WTC11 (cell line): ENCODE results near the gene HHIP. TPM values are rescaled to one million over a fixed set of nuclear protein-coding genes. Genes with fewer than 3 reads are reported as not detected.

ENCODE experiments used
- ATAC-seq: fragments of 200-7000 bp; cut with Tn5 transposase; 2 replicates; pipeline ENCODE4 v1.10.0; 2021; ENCODE audit warnings: mild to moderate bottlenecking, moderate library complexity
- CTCF ChIA-PET: fragments of 300-600 bp; sonication (Branson Sonifier 250); formaldehyde crosslinking; loops from one replicate; lab custom pipeline; 2021; ENCODE audit warnings: antibody characterized with exemption; lab: Charles Lee
- POLR2A ChIA-PET: fragments of 350-600 bp; sonication (Branson Sonifier 250); formaldehyde crosslinking; loops from one replicate; lab custom pipeline; 2021; ENCODE audit warnings: antibody characterized with exemption; lab: Charles Lee
- DNase-seq: peaks from one replicate; pipeline ENCODE4 v3.0.0; 2021; ENCODE audit warnings: low spot score
- H3K27ac Mint-ChIP-seq: 2 replicates; pipeline ENCODE4 v1.8.0; 2021; ENCODE audit warnings: mixed read lengths
- H3K27me3 Mint-ChIP-seq: 2 replicates; pipeline ENCODE4 v1.8.0; 2021; ENCODE audit warnings: low read depth, mild to moderate bottlenecking, moderate library complexity, mixed read lengths
- H3K36me3 Mint-ChIP-seq: 2 replicates; pipeline ENCODE4 v1.8.0; 2021; ENCODE audit warnings: mixed read lengths
- H3K4me1 Mint-ChIP-seq: 2 replicates; pipeline ENCODE4 v1.8.0; 2022; ENCODE audit warnings: mixed read lengths
- H3K4me3 Mint-ChIP-seq: 2 replicates; pipeline ENCODE4 v1.8.0; 2021; ENCODE audit warnings: mild to moderate bottlenecking, moderate library complexity, mixed read lengths
- H3K9me3 Mint-ChIP-seq: 2 replicates; pipeline ENCODE4 v1.8.0; 2021; ENCODE audit warnings: mixed read lengths
- ATF1 ChIP-seq: sonication (generic); formaldehyde crosslinking; IDR thresholded peaks from 2 replicates; pipeline ENCODE4 v1.8.1; 2023; ENCODE audit warnings: mild to moderate bottlenecking, moderate library complexity, missing genetic modification reagents
- ATF2 ChIP-seq: sonication (generic); formaldehyde crosslinking; IDR thresholded peaks from 2 replicates; pipeline ENCODE4 v1.8.1; 2022; ENCODE audit warnings: low read depth, missing genetic modification reagents, borderline replicate concordance
- ATF3 ChIP-seq: sonication (generic); formaldehyde crosslinking; conservative IDR thresholded peaks from 2 replicates; pipeline ENCODE4 v1.8.1; 2022; ENCODE audit warnings: mild to moderate bottlenecking, missing genetic modification reagents
- ERG ChIP-seq: fragments of 250-450 bp; sonication (Bioruptor Pico); IDR thresholded peaks from 2 replicates; pipeline ENCODE4 v1.8.0; 2021; ENCODE audit warnings: mild to moderate bottlenecking
- FOXJ3 ChIP-seq: sonication (generic); formaldehyde crosslinking; IDR thresholded peaks from 2 replicates; pipeline ENCODE4 v1.9.0; 2021; ENCODE audit warnings: missing genetic modification reagents, mild to moderate bottlenecking, borderline replicate concordance
- FOXK1 ChIP-seq: sonication (generic); formaldehyde crosslinking; IDR thresholded peaks from 2 replicates; pipeline ENCODE4 v1.8.0; 2022; ENCODE audit warnings: mild to moderate bottlenecking, moderate library complexity, missing genetic modification reagents
- FOXP1 ChIP-seq: sonication (generic); formaldehyde crosslinking; IDR thresholded peaks from 2 replicates; pipeline ENCODE4 v1.8.0; 2022; ENCODE audit warnings: missing genetic modification reagents, mild to moderate bottlenecking, moderate library complexity, borderline replicate concordance
- HMGA2 ChIP-seq: fragments of 250-450 bp; sonication (Bioruptor Pico); IDR thresholded peaks from 2 replicates; pipeline ENCODE4 v1.4.0; 2021; ENCODE audit warnings: mild to moderate bottlenecking, moderate library complexity
- IRF1 ChIP-seq: sonication (generic); formaldehyde crosslinking; IDR thresholded peaks from 2 replicates; pipeline ENCODE4 v1.8.0; 2023; ENCODE audit warnings: missing genetic modification reagents
- MAX ChIP-seq: sonication (generic); formaldehyde crosslinking; IDR thresholded peaks from 2 replicates; pipeline ENCODE4 v1.8.0; 2022; ENCODE audit warnings: mild to moderate bottlenecking, missing genetic modification reagents
- MXD4 ChIP-seq: fragments of 250-450 bp; sonication (Bioruptor Pico); IDR thresholded peaks from 2 replicates; pipeline ENCODE4 v1.8.0; 2021; ENCODE audit warnings: mild to moderate bottlenecking, moderate library complexity, borderline replicate concordance
- NFE2L1 ChIP-seq: sonication (generic); formaldehyde crosslinking; IDR thresholded peaks from 2 replicates; pipeline ENCODE4 v1.8.1; 2023; ENCODE audit warnings: missing genetic modification reagents
- NR1H2 ChIP-seq: sonication (generic); formaldehyde crosslinking; IDR thresholded peaks from 2 replicates; pipeline ENCODE4 v1.9.0; 2021; ENCODE audit warnings: mild to moderate bottlenecking, moderate library complexity, missing genetic modification reagents
- NR2C2 ChIP-seq: sonication (generic); formaldehyde crosslinking; IDR thresholded peaks from 2 replicates; pipeline ENCODE4 v1.8.0; 2022; ENCODE audit warnings: mild to moderate bottlenecking, missing genetic modification reagents
- NR3C1 ChIP-seq: sonication (generic); formaldehyde crosslinking; conservative IDR thresholded peaks from 2 replicates; pipeline ENCODE4 v1.8.1; 2023; ENCODE audit warnings: low read depth, mild to moderate bottlenecking, missing genetic modification reagents
- PRDM15 ChIP-seq: sonication (generic); formaldehyde crosslinking; IDR thresholded peaks from 2 replicates; pipeline ENCODE4 v1.8.0; 2022; ENCODE audit warnings: missing genetic modification reagents
- RELA ChIP-seq: sonication (generic); formaldehyde crosslinking; IDR thresholded peaks from 2 replicates; pipeline ENCODE4 v1.8.1; 2022; ENCODE audit warnings: missing genetic modification reagents, mild to moderate bottlenecking, borderline replicate concordance
- RORB ChIP-seq: fragments of 250-450 bp; sonication (Bioruptor Pico); IDR thresholded peaks from 2 replicates; pipeline ENCODE4 v1.9.0; 2021; ENCODE audit warnings: mild to moderate bottlenecking
- SMAD3 ChIP-seq: sonication (generic); formaldehyde crosslinking; IDR thresholded peaks from 2 replicates; pipeline ENCODE4 v1.8.0; 2022; ENCODE audit warnings: missing genetic modification reagents, mild to moderate bottlenecking, borderline replicate concordance
- SOX15 ChIP-seq: fragments of 250-450 bp; sonication (Bioruptor Pico); IDR thresholded peaks from 2 replicates; pipeline ENCODE4 v1.9.0; 2021; ENCODE audit warnings: mild to moderate bottlenecking
- TP53 ChIP-seq: sonication (generic); formaldehyde crosslinking; IDR thresholded peaks from 2 replicates; pipeline ENCODE4 v1.8.1; 2023; ENCODE audit warnings: mild to moderate bottlenecking, missing genetic modification reagents
- ZBTB21 ChIP-seq: sonication (generic); formaldehyde crosslinking; IDR thresholded peaks from 2 replicates; pipeline ENCODE4 v1.8.1; 2023; ENCODE audit warnings: mild to moderate bottlenecking, missing genetic modification reagents, borderline replicate concordance
- ZNF232 ChIP-seq: sonication (generic); formaldehyde crosslinking; IDR thresholded peaks from 2 replicates; pipeline ENCODE4 v1.8.0; 2022; ENCODE audit warnings: mild to moderate bottlenecking, missing genetic modification reagents
- ZNF263 ChIP-seq: sonication (generic); formaldehyde crosslinking; IDR thresholded peaks from 2 replicates; pipeline ENCODE4 v1.8.1; 2022; ENCODE audit warnings: low read depth, mild to moderate bottlenecking, moderate library complexity, missing genetic modification reagents
- ZNF396 ChIP-seq: fragments of 250-450 bp; sonication (Bioruptor Pico); IDR thresholded peaks from 2 replicates; pipeline ENCODE4 v1.8.0; 2021; ENCODE audit warnings: mild to moderate bottlenecking, moderate library complexity, borderline replicate concordance
- total RNA-seq: library from RNA; stranded (reverse); gene quantifications from 3 replicates; pipeline ENCODE4 v1.2.3, GENCODE V29; 2021

Gene HHIP
- total RNA-seq, 1 experiment from 2014 or later, result 0.22 TPM

- POLR2A ChIA-PET, result no interaction called here
- Mint-ChIP-seq H3K4me3 (no peak overlapping the region), H3K4me1 (peaks cover 8% of the 10 kb centered on the region)
These were observed 70.8 kb downstream of the HHIP start for GRCh38 chr4:144716778-144717177.

GRCh38 chr4:144718958-144719512, 73.1 kb downstream of the HHIP start:
- TF ChIP-seq PRDM15 (CRISPR knock-in tag) (no peak), ATF2 (no peak), SMAD3 (CRISPR knock-in tag) (no peak), FOXK1 (CRISPR knock-in tag) (no peak), NR3C1 (CRISPR knock-in tag) (no peak), ATF3 (CRISPR knock-in tag) (no peak), NR2C2 (CRISPR knock-in tag) (no peak), NR1H2 (CRISPR knock-in tag) (no peak), ZNF396 (no peak), ZNF263 (no peak), ERG (CRISPR knock-in tag) (no peak), FOXJ3 (no peak)
- TF ChIP-seq, all 79 proteins: peak for 0
- Mint-ChIP-seq H3K36me3 (no peaks in the 10 kb centered on the region), H3K4me3 (no peak overlapping the region), H3K27ac (no peak overlapping the region), H3K9me3 (no peaks in the 10 kb centered on the region), H3K27me3 (no peaks in the 10 kb centered on the region), H3K4me1 (peaks cover 3% of the 10 kb centered on the region)
- ChIA-PET CTCF (interaction anchor here (1.3 kb wide), 1 partner anchor 9 kb away, joined by 3 read pairs; no protein-coding TSS in a partner anchor), POLR2A (no interaction called here)
- DNase-seq, result no peak
- no peak for ATAC-seq

More at GRCh38 chr4:144716778-144717177, 70.8 kb downstream of the HHIP start:
- TF ChIP-seq ATF1 (CRISPR knock-in tag) (no peak), ZNF232 (CRISPR knock-in tag) (no peak), ZBTB21 (CRISPR knock-in tag) (no peak), FOXP1 (CRISPR knock-in tag) (no peak), RORB (CRISPR knock-in tag) (no peak), NFE2L1 (CRISPR knock-in tag) (no peak), MAX (CRISPR knock-in tag) (no peak), RELA (CRISPR knock-in tag) (no peak), SOX15 (CRISPR knock-in tag) (no peak), TP53 (CRISPR knock-in tag) (no peak), MXD4 (no peak), ATF2 (no peak), HMGA2 (CRISPR knock-in tag) (no peak), IRF1 (no peak)
- ATAC-seq (no peak), DNase-seq (no peak)
- no peak overlapping the region for H3K27ac Mint-ChIP-seq
- no peaks in the 10 kb centered on the region for H3K36me3 Mint-ChIP-seq
- H3K27me3 Mint-ChIP-seq, result no peaks in the 10 kb centered on the region
- CTCF ChIA-PET, result no interaction called here
- no peaks in the 10 kb centered on the region for H3K9me3 Mint-ChIP-seq
